Astrocyte of the spinal cord (primary cell): ENCODE data around the gene CEP95.

Experiments
- DNase-seq: peaks from one replicate; pipeline ENCODE4 v3.0.0; 2011; ENCODE audit warnings: low read depth, low spot score
- H3K4me3 ChIP-seq: 2 replicates; pipeline ENCODE4 v1.5.1; 2011; ENCODE audit warnings: low read depth, mild to moderate bottlenecking, low read length, moderate library complexity
- CTCF ChIP-seq: IDR thresholded peaks from 2 replicates; pipeline ENCODE4 v1.5.1; 2012; ENCODE audit warnings: low read depth, mild to moderate bottlenecking, low read length, inconsistent platforms
- in situ Hi-C: cut with HindIII; loops from 2 replicates; pipeline ENCODE4 v1.10.0; 2017; ENCODE audit warnings: low sequenced_read_pairs

Gene CEP95

DNA sequence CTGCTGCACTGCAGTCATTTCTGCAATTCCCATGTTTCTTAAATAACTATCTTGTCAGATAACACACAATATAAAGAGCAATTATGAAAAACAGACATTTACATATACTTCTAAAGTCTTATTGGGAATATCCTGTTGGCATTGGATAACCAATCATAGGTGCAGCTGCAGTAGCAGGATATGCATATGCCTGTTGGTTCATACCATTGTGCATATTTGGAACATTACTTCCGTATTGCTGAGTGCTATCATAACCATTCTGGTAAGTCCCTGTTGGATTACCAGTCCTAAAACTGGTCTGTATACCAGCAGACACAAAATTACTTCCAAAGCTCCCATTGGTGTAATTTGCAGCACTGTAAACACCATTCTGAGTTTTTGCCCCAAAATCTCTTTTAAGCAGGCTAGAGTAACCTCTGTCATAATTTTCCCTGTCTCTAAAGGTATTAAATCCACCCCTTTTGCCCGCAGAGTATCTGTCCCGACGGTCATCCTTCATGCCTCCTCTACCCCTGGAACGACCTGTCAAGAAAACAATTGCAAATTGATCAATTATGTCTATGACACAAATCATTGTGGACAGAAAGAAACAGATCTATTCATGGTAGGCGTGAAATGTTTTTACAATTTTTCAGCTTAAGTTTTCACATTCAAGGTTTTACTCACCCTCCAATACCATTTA is 6.8 kb upstream of the CEP95 start:
- in situ Hi-C loops = no loop called here
- no peak for TF ChIP-seq CTCF
- no peak for DNase-seq
- H3K4me3 ChIP-seq = no peak overlapping the region

- no peak overlapping the region for H3K4me3 ChIP-seq
- in situ Hi-C loops = no loop called here
- no peak for DNase-seq
- TF ChIP-seq CTCF = no peak
Observed at GRCh38 chr17:64500487-64500859, 6.3 kb upstream of the CEP95 start.

GRCh38 chr17:64500862-64501765 is 5.7 kb upstream of the CEP95 start:
- H3K4me3 ChIP-seq = no peak overlapping the region
- DNase-seq = no peak
- in situ Hi-C loops = no loop called here
- no peak for TF ChIP-seq CTCF

GRCh38 chr17:64502021-64502420 is 4.8 kb upstream of the CEP95 start:
- H3K4me3 ChIP-seq = no peak overlapping the region
- DNase-seq = no peak
- no peak for TF ChIP-seq CTCF
- in situ Hi-C loops = no loop called here

- H3K4me3 ChIP-seq = no peak overlapping the region
- TF ChIP-seq CTCF = no peak
- in situ Hi-C loops = no loop called here
- no peak for DNase-seq
Observed at GRCh38 chr17:64502809-64503208, 4.0 kb upstream of the CEP95 start.

- no peak overlapping the region for H3K4me3 ChIP-seq
- TF ChIP-seq CTCF = no peak
- DNase-seq = no peak
- in situ Hi-C loops = no loop called here
Observed at GRCh38 chr17:64503341-64503740, 3.4 kb upstream of the CEP95 start.
